Measurements from ENCODE around the gene TNNC1. TPM values are rescaled to one million over a fixed set of nuclear protein-coding genes. Genes with fewer than 3 reads are reported as not detected.

Gene TNNC1
- total and polyA plus RNA-seq, 2 donors (not counting 1 experiment from before 2014, with no cell fraction given) = 0.33 to 0.69 TPM

DNA sequence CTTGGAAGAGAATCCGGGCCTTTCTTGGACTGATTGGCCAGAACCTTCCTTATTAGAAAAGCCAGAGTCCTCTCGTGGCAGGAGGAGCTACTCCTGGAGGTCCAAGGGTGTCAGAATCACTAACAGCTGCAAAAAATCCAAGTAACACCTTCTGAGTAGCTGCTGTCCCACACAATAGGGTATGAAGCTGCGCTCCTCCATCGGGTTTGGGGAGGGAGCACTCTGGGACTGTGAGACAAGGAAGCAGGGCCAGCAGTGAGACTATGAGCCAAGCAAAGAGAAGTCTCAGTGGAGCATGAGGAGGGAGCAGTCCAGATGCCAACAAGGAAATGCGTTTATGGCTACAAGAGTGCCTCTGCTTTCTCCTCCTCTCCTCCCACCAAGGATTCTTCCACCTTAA lies 30.7 kb downstream of the TNNC1 start:
- H3K27ac ChIP-seq (ENCODE audit: insufficient read depth, low read length) = no peak overlapping the region
- no peaks in the 10 kb centered on the region for H3K36me3 ChIP-seq (ENCODE audit: control insufficient read depth, insufficient read depth, low read length)
- H3K4me2 ChIP-seq (ENCODE audit: extremely low read depth, insufficient read depth, low read length) = no peak overlapping the region
- H4K20me1 ChIP-seq (ENCODE audit: control insufficient read depth, extremely low read depth, insufficient read depth, low read length) = no peaks in the 10 kb centered on the region
- H2AFZ ChIP-seq (ENCODE audit: low read length) = no peak overlapping the region
- H3K79me2 ChIP-seq (ENCODE audit: control insufficient read depth, insufficient read depth, low read length) = no peaks in the 10 kb centered on the region
- no peaks in the 10 kb centered on the region for H3K4me1 ChIP-seq (ENCODE audit: control insufficient read depth, extremely low read depth, insufficient read depth, low read length)
- no peak for DNase-seq (ENCODE audit: low read depth in 2 of 2)
- no peak overlapping the region for H3K9ac ChIP-seq (ENCODE audit: insufficient read depth, low read length)
- no peak overlapping the region for H3K4me3 ChIP-seq (replicated peaks in 1 of 4; ENCODE audit: control extremely low read depth in 1 of 4, insufficient read depth in 1 of 4, low read depth in 3 of 4, low read length in 4 of 4)
- no peaks in the 10 kb centered on the region for H3K9me3 ChIP-seq (ENCODE audit: control insufficient read depth, insufficient read depth, low read depth, low read length)
- TF ChIP-seq, protein P1, sequence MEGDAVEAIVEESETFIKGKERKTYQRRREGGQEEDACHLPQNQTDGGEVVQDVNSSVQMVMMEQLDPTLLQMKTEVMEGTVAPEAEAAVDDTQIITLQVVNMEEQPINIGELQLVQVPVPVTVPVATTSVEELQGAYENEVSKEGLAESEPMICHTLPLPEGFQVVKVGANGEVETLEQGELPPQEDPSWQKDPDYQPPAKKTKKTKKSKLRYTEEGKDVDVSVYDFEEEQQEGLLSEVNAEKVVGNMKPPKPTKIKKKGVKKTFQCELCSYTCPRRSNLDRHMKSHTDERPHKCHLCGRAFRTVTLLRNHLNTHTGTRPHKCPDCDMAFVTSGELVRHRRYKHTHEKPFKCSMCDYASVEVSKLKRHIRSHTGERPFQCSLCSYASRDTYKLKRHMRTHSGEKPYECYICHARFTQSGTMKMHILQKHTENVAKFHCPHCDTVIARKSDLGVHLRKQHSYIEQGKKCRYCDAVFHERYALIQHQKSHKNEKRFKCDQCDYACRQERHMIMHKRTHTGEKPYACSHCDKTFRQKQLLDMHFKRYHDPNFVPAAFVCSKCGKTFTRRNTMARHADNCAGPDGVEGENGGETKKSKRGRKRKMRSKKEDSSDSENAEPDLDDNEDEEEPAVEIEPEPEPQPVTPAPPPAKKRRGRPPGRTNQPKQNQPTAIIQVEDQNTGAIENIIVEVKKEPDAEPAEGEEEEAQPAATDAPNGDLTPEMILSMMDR (conservative IDR thresholded peaks at IDR 0.05 in 1 of 2, IDR thresholded peaks at IDR 0.05 in 1 of 2; ENCODE audit: low read depth in 1 of 2, low read length in 2 of 2) = no peak
- TF ChIP-seq EZH2 (IDR thresholded peaks at IDR 0.05; ENCODE audit: low read length, missing control alignments) = no peak
- H3K27me3 ChIP-seq (ENCODE audit: control insufficient read depth, insufficient read depth, low read length) = no peaks in the 10 kb centered on the region

DNA sequence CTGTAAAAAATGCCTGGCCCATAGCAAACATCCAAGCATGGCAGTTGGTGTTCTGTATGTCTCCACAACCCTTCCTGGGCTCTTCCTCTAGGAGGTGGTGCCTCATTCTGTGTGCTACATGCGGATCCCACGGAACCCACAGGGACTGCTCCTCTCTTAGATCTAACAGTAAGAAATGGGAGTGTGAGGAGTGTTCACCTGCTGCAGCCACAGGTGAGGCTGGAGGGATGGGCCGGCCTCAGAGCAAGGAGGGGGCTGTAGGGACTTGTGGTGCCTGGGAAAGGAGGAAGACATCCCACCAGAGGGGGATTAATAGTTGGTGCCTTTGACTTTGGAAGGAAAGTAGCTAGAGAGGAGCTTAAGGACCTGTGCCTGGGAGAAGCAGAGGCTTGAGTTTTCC lies 31.2 kb downstream of the TNNC1 start:
- Histone ChIP-seq H3K27me3 (ENCODE audit: control insufficient read depth, insufficient read depth, low read length) (no peaks in the 10 kb centered on the region), H3K4me1 (ENCODE audit: control insufficient read depth, extremely low read depth, insufficient read depth, low read length) (no peaks in the 10 kb centered on the region), H3K27ac (ENCODE audit: insufficient read depth, low read length) (no peak overlapping the region), H3K9ac (ENCODE audit: insufficient read depth, low read length) (no peak overlapping the region), H3K4me3 (replicated peaks in 1 of 4; ENCODE audit: control extremely low read depth in 1 of 4, insufficient read depth in 1 of 4, low read depth in 3 of 4, low read length in 4 of 4) (no peak overlapping the region), H3K79me2 (ENCODE audit: control insufficient read depth, insufficient read depth, low read length) (no peaks in the 10 kb centered on the region), H3K36me3 (ENCODE audit: control insufficient read depth, insufficient read depth, low read length) (no peaks in the 10 kb centered on the region), H2AFZ (ENCODE audit: low read length) (no peak overlapping the region), H3K9me3 (ENCODE audit: control insufficient read depth, insufficient read depth, low read depth, low read length) (no peaks in the 10 kb centered on the region), H3K4me2 (ENCODE audit: extremely low read depth, insufficient read depth, low read length) (no peak overlapping the region), H4K20me1 (ENCODE audit: control insufficient read depth, extremely low read depth, insufficient read depth, low read length) (no peaks in the 10 kb centered on the region)
- no peak for TF ChIP-seq EZH2 (IDR thresholded peaks at IDR 0.05; ENCODE audit: low read length, missing control alignments)
- TF ChIP-seq, protein P1 (conservative IDR thresholded peaks at IDR 0.05 in 1 of 2, IDR thresholded peaks at IDR 0.05 in 1 of 2; ENCODE audit: low read depth in 1 of 2, low read length in 2 of 2) = no peak
- no peak for DNase-seq (ENCODE audit: low read depth in 2 of 2)

DNA sequence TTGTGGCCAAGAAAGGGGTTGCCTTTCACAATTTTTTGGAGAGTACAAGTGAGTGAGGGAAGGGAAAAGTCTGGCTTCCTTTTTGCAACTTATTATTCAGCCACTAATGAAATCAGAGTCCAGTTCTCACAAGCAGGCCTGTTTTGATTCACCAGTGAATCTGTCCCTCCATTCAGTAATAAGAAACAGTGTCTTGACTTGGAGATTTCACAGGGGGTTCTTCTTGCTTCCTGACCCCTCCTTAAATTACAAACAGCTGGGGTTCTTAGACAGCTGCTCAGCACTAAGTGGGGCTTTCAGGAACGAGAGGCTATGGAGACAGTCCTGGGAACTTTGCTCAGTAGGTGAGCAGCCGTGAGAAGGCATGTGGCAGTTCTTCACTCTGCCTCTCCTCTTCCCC lies 33.5 kb downstream of the TNNC1 start:
- no peak overlapping the region for H2AFZ ChIP-seq (ENCODE audit: low read length)
- no peaks in the 10 kb centered on the region for H3K9me3 ChIP-seq (ENCODE audit: control insufficient read depth, insufficient read depth, low read depth, low read length)
- H3K27ac ChIP-seq (ENCODE audit: insufficient read depth, low read length) = no peak overlapping the region
- no peaks in the 10 kb centered on the region for H3K79me2 ChIP-seq (ENCODE audit: control insufficient read depth, insufficient read depth, low read length)
- DNase-seq (ENCODE audit: low read depth in 2 of 2) = no peak
- no peaks in the 10 kb centered on the region for H3K27me3 ChIP-seq (ENCODE audit: control insufficient read depth, insufficient read depth, low read length)
- no peak overlapping the region for H3K4me2 ChIP-seq (ENCODE audit: extremely low read depth, insufficient read depth, low read length)
- TF ChIP-seq EZH2 (IDR thresholded peaks at IDR 0.05; ENCODE audit: low read length, missing control alignments) = no peak
- TF ChIP-seq, protein P1 (conservative IDR thresholded peaks at IDR 0.05 in 1 of 2, IDR thresholded peaks at IDR 0.05 in 1 of 2; ENCODE audit: low read depth in 1 of 2, low read length in 2 of 2) = no peak
- no peaks in the 10 kb centered on the region for H3K4me1 ChIP-seq (ENCODE audit: control insufficient read depth, extremely low read depth, insufficient read depth, low read length)
- H3K4me3 ChIP-seq (replicated peaks in 1 of 4; ENCODE audit: control extremely low read depth in 1 of 4, insufficient read depth in 1 of 4, low read depth in 3 of 4, low read length in 4 of 4) = no peak overlapping the region
- H4K20me1 ChIP-seq (ENCODE audit: control insufficient read depth, extremely low read depth, insufficient read depth, low read length) = no peaks in the 10 kb centered on the region
- no peak overlapping the region for H3K9ac ChIP-seq (ENCODE audit: insufficient read depth, low read length)
- no peaks in the 10 kb centered on the region for H3K36me3 ChIP-seq (ENCODE audit: control insufficient read depth, insufficient read depth, low read length)
